Measurements from ENCODE around the gene BLVRB.

DNA sequence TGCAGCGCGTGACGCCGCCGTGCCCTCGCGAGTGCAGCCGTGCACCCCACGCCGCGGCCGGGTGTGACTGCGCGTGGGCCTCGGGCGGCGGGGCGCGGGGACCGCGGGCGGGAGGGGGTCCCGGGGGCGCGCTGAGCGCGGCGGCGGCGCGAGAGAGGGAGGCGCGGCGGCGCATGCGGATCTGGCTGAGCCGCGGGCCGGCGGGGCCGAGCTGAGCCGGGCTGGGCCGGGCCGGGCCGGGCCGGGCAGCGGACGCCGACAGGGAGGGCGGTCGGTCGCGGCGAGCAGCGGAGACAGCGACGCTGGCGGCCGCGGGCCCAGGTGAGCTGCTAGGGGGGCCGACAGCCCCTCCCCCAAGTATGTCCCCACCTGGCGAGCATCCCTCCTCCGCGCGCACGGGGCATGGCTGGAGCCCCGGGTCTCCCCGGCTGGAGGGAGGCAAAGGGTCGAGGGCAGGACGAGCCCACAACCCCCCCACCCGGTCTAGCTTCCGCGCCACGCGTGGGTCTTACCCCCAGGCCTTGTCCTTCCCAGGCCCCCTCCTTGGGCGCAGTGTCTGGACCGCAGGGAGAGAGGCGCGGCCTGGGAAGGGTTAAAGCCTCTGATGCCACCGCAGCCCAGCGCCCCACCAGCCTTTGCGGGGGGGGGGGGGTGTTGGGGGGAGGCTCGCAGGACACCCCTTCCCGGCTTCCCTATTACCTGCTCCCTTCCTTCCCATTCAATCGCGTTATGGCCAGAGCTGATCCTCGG lies 1.6 kb upstream of the BLVRB start, which contains the start of gene SPTBN4:
- TF ChIP-seq POLR2A (IDR thresholded peaks at IDR 0.05) (no peak), POLR2AphosphoS5 (IDR thresholded peaks at IDR 0.05) (no peak)
